ENCODE measurements around the gene NFRKB. TPM values are rescaled to one million over a fixed set of nuclear protein-coding genes. Genes with fewer than 3 reads are reported as not detected.

The NFRKB gene
- total and polyA plus RNA-seq, 2 of the 8 experiments (the other 6 are each of a cell fraction or from before 2014, with no cell fraction given): 17.0 to 31.0 TPM

DNA sequence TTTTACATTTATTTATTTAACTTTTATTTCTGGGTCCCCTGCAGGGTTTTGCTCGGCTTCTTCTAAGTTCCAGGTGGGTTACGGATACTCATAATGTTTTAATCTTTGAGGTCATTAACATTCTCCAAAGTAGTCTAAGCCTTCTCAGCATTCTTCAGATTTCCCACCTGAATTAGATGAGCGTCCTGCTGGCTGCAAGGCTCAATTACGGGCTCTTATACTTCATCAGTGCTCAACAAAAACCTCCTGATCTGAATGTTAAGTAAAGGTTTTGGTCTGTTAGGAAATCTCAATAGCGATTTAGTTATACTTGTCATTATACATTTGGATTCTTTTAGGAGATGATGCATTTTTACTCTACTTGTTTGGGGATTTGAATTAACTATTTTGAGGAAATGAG is 27.3 kb upstream of the NFRKB start (continued):
- TF ChIP-seq FOSL1 (IDR thresholded peaks at IDR 0.05; ENCODE audit: insufficient read depth, low read depth, low read length) (no peak), CREB1 (IDR thresholded peaks at IDR 0.05) (no peak), CEBPB (IDR thresholded peaks at IDR 0.05; ENCODE audit: low read depth, low read length) (no peak), ATF2 (IDR thresholded peaks at IDR 0.05; ENCODE audit: low read length) (no peak), BCL11A (IDR thresholded peaks at IDR 0.05; ENCODE audit: low read depth in 2 of 2, low read length in 2 of 2) (no peak)
